ENCODE data around the gene TENM3.

Gene TENM3

GRCh38 chr4:182280436-182281111 is 37.4 kb downstream of the TENM3 start:
- Histone ChIP-seq H3K27ac (ENCODE audit: low read depth, low read length) (no peak overlapping the region), H3K9ac (ENCODE audit: low read length) (no peak overlapping the region), H3K4me2 (ENCODE audit: low read depth, low read length, poor library complexity, severe bottlenecking) (no peak overlapping the region), H2AFZ (ENCODE audit: low read depth, low read length, severe bottlenecking) (no peak overlapping the region), H3K79me2 (ENCODE audit: insufficient read depth, low read length) (no peaks in the 10 kb centered on the region), H3K27me3 (ENCODE audit: low read length) (no peaks in the 10 kb centered on the region), H3K9me3 (ENCODE audit: insufficient read depth, low read length) (no peaks in the 10 kb centered on the region), H3K36me3 (ENCODE audit: low read length) (no peaks in the 10 kb centered on the region), H3F3A (ENCODE audit: insufficient read depth) (no peaks in the 10 kb centered on the region), H3K4me3 (ENCODE audit: insufficient read depth, low read length, poor library complexity, severe bottlenecking) (no peak overlapping the region), H3K9me2 (replicated peaks; ENCODE audit: insufficient read depth, low read length) (no peaks in the 10 kb centered on the region), H4K20me1 (ENCODE audit: low read depth, low read length) (no peaks in the 10 kb centered on the region)
- TF ChIP-seq, protein P1, sequence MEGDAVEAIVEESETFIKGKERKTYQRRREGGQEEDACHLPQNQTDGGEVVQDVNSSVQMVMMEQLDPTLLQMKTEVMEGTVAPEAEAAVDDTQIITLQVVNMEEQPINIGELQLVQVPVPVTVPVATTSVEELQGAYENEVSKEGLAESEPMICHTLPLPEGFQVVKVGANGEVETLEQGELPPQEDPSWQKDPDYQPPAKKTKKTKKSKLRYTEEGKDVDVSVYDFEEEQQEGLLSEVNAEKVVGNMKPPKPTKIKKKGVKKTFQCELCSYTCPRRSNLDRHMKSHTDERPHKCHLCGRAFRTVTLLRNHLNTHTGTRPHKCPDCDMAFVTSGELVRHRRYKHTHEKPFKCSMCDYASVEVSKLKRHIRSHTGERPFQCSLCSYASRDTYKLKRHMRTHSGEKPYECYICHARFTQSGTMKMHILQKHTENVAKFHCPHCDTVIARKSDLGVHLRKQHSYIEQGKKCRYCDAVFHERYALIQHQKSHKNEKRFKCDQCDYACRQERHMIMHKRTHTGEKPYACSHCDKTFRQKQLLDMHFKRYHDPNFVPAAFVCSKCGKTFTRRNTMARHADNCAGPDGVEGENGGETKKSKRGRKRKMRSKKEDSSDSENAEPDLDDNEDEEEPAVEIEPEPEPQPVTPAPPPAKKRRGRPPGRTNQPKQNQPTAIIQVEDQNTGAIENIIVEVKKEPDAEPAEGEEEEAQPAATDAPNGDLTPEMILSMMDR (IDR thresholded peaks at IDR 0.05; ENCODE audit: insufficient read depth, low read length, poor library complexity, severe bottlenecking), result no peak
- no peak for TF ChIP-seq EZH2phosphoT487 (conservative IDR thresholded peaks at IDR 0.05; ENCODE audit: low read length)

DNA sequence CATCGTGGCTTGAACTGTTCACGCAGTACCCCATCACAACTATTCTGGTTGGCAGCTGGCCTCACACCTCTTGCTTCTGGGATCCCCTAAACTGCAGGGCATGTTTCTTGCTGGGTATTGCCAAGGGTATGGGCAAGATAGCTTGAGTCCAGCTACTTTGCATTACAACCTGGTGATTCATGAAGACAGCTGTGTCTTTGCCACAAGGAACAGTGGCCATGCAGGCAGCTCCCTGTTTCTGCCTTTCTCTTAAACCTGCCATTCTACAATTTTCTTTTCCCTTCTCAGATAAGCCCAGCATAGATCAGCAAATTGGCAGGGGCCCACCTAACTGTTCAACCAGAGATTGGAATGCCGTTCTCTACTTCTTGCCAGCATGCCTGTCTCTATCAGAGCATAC is 42.8 kb downstream of the TENM3 start:
- no peak overlapping the region for H2AFZ ChIP-seq (ENCODE audit: low read depth, low read length, severe bottlenecking)
- no peak overlapping the region for H3K27ac ChIP-seq (ENCODE audit: low read depth, low read length)
- no peak overlapping the region for H3K4me3 ChIP-seq (ENCODE audit: insufficient read depth, low read length, poor library complexity, severe bottlenecking)
- TF ChIP-seq, protein P1 (IDR thresholded peaks at IDR 0.05; ENCODE audit: insufficient read depth, low read length, poor library complexity, severe bottlenecking), result no peak
- no peak for TF ChIP-seq EZH2phosphoT487 (conservative IDR thresholded peaks at IDR 0.05; ENCODE audit: low read length)
- no peaks in the 10 kb centered on the region for H3K9me3 ChIP-seq (ENCODE audit: insufficient read depth, low read length)
- no peaks in the 10 kb centered on the region for H4K20me1 ChIP-seq (ENCODE audit: low read depth, low read length)
- H3F3A ChIP-seq (ENCODE audit: insufficient read depth), result no peaks in the 10 kb centered on the region
- H3K27me3 ChIP-seq (ENCODE audit: low read length), result no peaks in the 10 kb centered on the region
- H3K36me3 ChIP-seq (ENCODE audit: low read length), result no peaks in the 10 kb centered on the region
- H3K9ac ChIP-seq (ENCODE audit: low read length), result no peak overlapping the region
- H3K9me2 ChIP-seq (replicated peaks; ENCODE audit: insufficient read depth, low read length), result no peaks in the 10 kb centered on the region
- H3K79me2 ChIP-seq (ENCODE audit: insufficient read depth, low read length), result no peaks in the 10 kb centered on the region
- no peak overlapping the region for H3K4me2 ChIP-seq (ENCODE audit: low read depth, low read length, poor library complexity, severe bottlenecking)

- no peaks in the 10 kb centered on the region for H3K9me3 ChIP-seq (ENCODE audit: insufficient read depth, low read length)
- H3F3A ChIP-seq (ENCODE audit: insufficient read depth), result no peaks in the 10 kb centered on the region
- H3K9me2 ChIP-seq (replicated peaks; ENCODE audit: insufficient read depth, low read length), result no peaks in the 10 kb centered on the region
- TF ChIP-seq, protein P1 (IDR thresholded peaks at IDR 0.05; ENCODE audit: insufficient read depth, low read length, poor library complexity, severe bottlenecking), result no peak
- no peak for TF ChIP-seq EZH2phosphoT487 (conservative IDR thresholded peaks at IDR 0.05; ENCODE audit: low read length)
- no peak overlapping the region for H3K4me2 ChIP-seq (ENCODE audit: low read depth, low read length, poor library complexity, severe bottlenecking)
- H3K9ac ChIP-seq (ENCODE audit: low read length), result no peak overlapping the region
- H3K79me2 ChIP-seq (ENCODE audit: insufficient read depth, low read length), result no peaks in the 10 kb centered on the region
- no peak overlapping the region for H2AFZ ChIP-seq (ENCODE audit: low read depth, low read length, severe bottlenecking)
- no peak overlapping the region for H3K4me3 ChIP-seq (ENCODE audit: insufficient read depth, low read length, poor library complexity, severe bottlenecking)
- H3K27me3 ChIP-seq (ENCODE audit: low read length), result no peaks in the 10 kb centered on the region
- H3K36me3 ChIP-seq (ENCODE audit: low read length), result no peaks in the 10 kb centered on the region
- H4K20me1 ChIP-seq (ENCODE audit: low read depth, low read length), result no peaks in the 10 kb centered on the region
- H3K27ac ChIP-seq (ENCODE audit: low read depth, low read length), result no peak overlapping the region
These were observed 43.7 kb downstream of the TENM3 start for GRCh38 chr4:182286931-182287330.
